Measurements from ENCODE around the gene IL31. TPM values are rescaled to one million over a fixed set of nuclear protein-coding genes. Genes with fewer than 3 reads are reported as not detected.
"Not testable (repeated sequence)": the region's sequence is repeated elsewhere in the genome, so short reads cannot be mapped to it uniquely, and the experiment has no call there.

Gene IL31
- total RNA-seq, 1 experiment from 2014 or later: not detected

DNA sequence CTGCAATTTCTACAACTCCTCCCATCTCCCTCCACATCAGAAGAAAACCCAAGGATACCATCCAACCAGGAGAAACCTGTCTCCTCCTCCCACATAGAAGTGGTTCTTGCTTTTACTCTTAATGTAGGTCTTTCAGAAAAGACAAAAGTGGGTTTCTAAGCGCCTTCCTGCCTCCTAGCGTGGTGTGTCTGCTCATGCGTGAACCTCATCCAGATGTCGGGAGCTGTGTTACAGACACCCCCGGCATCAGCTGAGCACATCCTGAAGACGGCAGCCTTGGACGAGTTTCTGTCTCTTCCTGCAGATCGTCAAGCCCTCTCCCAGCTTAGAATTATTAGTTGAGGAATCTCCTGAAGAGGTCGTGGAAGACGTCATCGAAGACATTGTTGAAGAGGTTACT, 18.4 kb upstream of the IL31 start:
- DNase-seq (ENCODE audit: low read depth): no peak

DNA sequence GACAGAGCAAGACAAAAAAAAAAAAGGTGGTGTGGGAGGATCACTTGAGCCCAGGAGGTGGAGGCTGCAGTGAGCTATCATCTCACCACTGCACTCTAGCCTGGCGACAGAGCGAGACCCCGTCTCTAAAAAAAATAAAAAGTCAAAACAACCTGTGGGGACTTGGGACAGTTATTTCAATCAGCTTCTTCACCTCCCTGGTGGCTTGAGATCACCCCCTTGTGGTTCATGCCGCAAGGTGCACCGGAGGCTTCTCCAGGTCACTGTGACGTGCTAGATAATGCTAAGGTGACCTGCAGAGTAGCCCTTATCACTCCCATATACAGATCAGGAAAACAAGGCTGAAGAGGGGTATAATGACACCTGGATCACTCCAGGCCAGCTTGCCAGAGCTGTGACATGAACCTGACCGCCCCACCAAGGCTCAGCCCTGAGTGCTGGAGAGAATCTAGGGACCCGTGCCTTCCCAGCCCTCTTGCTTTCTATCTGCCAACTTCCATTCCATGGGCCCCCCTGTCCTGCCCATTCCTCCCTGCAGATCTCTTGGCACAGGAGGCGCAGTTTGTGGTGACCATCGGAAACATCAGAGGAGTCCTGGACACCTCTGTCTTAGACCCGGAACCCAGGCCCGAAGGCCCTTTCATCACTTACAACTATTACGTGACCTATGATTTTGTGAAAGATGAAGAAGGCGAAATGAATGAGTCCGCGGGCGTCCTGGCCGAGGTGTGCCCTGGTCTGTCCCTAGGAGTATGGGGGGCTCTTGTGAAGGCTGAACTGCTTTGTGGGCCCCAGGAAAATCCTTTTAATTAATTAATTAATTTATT, 17.0 kb upstream of the IL31 start:
- peak; percentile 66 for DNase-seq (ENCODE audit: low read depth)

GRCh38 chr12:122189626-122190475, 15.8 kb upstream of the IL31 start:
- no peak for DNase-seq (ENCODE audit: low read depth)

- DNase-seq (ENCODE audit: low read depth): no peak
These were observed 13.4 kb upstream of the IL31 start for GRCh38 chr12:122187466-122187865.

DNA sequence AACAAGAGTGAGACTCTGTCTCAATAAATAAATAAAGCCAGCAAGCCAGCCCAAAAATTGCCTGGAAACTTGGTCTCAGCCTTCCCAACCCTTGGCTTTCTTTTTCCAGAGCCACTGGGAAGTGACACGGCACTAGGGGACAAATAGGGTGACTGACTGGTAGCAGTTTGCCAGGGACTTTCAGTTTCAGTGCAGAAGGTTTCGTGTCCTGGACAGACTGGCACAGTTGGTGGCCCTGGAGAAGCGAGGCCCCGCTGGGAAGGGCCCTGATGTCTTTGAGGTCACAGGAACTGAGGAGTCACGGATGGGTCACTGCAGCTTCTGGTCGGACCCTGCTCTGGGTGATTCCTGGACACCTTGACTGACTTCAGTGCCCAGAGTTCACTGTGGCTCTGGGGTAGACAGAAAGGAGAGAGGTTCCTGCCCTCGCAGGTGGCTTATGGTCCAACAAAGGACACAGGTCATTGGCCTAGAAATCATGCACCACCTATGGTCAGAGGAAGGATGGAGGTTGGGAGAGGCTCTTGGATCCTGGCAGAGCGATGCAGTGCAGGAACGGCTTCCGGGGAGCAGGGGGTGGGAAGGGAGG, 11.6 kb upstream of the IL31 start:
- DNase-seq (ENCODE audit: low read depth): no peak

DNA sequence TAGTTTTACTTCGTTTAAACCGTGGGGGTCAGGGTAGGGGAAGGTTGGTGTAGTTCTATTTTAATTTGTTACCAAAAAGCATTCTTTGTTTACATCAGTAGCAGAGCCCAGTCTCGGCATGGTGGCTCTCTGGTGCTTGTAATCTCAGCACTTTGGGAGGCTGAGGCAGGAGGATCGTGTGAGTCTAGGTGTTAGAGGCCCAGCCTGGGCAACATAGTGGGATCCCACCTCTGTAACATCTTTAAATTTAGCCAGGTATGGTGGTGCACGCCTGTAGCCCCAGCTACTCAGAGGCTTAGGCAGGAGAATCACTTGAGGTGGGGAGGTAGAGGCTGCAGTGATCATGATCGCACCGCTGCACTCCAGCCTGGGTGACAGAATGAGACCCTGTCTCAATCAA, 11.1 kb upstream of the IL31 start:
- DNase-seq (ENCODE audit: low read depth): no peak

DNA sequence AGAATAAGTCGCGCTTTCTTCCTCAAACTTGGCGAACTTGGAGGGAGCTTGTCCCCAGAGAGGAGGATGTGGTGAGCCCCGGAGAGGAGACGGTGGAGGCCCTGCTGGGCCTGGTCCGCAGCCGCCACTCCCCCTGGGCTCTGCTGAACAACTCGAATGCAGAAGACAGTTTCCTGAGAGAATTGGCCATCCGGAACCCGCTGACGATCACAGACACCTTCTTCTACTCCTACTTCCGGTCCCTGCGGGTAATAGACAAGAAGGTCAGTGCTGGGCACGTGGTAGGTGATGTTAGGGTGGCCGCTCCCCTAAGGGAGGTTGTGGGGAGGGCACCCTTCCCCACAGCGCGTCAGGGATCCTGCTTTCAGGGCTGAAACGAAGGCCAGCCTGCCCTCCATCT, 10.5 kb upstream of the IL31 start:
- DNase-seq (ENCODE audit: low read depth): no peak

- no peak for DNase-seq (ENCODE audit: low read depth)
These were observed 9.5 kb upstream of the IL31 start for GRCh38 chr12:122183588-122183940.

- DNase-seq (ENCODE audit: low read depth): peak; percentile 28
These were observed 9.0 kb upstream of the IL31 start, which contains the start of gene LRRC43 for GRCh38 chr12:122182887-122183587. Gene LRRC43, plus strand, starts transcription at chr12:122183123. Its CDS starts 22 bp downstream, at chr12:122183145.

DNA sequence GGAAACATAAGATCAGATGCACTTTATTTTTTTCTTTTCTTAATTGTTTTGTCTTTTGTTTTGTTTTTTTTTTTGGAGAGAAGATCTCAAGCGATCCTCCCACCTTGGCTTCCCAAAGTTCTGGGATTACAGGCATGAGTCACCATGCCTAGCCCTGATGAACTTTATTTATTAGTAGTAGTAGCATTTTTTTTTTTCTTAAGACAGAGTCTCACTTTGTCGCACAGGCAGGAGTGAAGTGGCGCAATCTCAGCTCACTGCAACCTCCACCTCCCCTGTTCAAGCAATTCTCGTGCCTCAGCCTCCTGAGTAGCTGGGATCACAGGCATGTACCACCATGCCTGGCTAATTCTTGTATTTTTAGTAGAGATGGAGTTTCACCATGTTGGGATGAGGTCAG, 2.5 kb upstream of the IL31 start:
- DNase-seq (ENCODE audit: low read depth): not testable (repeated sequence)

GRCh38 chr12:122172262-122172939, 1.6 kb downstream of the IL31 start:
- DNase-seq (ENCODE audit: low read depth): no peak

DNA sequence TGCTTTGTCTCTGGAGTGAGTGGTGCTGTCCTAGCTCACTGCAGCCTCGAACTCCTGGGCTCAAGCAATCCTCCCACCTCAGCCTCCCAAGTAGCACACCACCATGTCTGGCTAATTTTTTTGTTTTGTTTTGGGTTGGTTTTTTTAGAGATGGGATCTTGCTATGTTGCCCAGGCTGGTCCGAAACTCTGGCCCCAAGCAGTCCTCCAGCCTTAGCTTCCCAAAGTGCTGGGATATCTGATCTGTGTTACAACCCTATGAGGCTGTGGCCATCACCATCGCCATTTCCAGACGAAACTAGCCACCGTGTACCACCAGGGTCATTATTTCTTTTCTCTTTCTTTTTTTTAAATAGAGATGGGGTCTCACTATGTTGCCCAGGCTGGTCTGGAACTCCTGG, 2.6 kb downstream of the IL31 start:
- DNase-seq (ENCODE audit: low read depth): no peak

- no peak for DNase-seq (ENCODE audit: low read depth)
These were observed 5.5 kb downstream of the IL31 start for GRCh38 chr12:122168492-122168891.

DNA sequence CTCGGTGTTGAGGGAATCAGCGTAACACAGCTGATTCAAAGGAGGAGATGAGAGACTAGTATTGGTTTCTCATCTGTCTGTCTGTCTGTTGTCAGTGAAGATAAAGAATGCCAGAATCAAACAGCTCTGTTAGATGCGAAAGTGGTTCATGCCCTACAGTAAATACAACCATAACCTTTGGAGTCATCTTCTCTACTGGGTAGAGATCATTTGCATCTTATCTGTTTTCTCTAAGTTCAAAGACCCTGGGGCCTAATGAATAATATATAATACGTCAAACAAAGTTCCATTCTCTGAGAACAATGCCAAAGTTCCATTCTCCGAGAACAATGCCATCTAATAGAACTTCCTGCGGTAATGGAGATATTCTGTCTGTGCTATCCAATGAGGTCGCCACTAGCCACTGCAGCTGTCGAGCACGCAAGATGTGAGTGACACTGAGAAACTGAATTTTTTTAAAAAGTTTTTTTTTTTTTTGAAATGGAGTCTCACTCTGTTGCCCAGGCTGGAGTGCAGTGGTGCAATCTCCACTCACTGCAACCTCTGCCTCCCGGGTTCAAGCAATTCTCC, 6.6 kb downstream of the IL31 start:
- DNase-seq (ENCODE audit: low read depth): no peak

- no peak for DNase-seq (ENCODE audit: low read depth)
These were observed 7.3 kb downstream of the IL31 start for GRCh38 chr12:122166422-122167349.

- no peak for DNase-seq (ENCODE audit: low read depth)
These were observed 11.0 kb downstream of the IL31 start for GRCh38 chr12:122162976-122163375.

DNA sequence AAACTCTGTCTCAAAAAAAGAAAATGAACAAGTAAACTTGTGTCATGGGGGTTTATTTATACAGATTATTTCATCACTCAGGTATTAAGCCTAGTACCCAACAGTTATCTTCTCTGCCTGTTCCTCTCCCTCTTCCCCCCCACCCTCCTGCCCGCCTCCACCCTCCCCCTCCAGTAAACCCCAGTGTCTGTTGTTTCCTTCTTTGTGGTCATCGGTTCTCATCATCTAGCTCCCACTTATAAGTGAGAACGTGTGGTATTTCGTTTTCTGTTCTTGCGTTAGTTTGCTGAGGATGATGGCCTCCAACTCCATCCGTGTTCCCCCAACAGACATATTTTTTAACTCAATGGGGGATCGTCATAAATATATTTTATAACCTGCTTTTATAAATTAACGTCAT, 12.3 kb downstream of the IL31 start:
- DNase-seq (ENCODE audit: low read depth): no peak

DNA sequence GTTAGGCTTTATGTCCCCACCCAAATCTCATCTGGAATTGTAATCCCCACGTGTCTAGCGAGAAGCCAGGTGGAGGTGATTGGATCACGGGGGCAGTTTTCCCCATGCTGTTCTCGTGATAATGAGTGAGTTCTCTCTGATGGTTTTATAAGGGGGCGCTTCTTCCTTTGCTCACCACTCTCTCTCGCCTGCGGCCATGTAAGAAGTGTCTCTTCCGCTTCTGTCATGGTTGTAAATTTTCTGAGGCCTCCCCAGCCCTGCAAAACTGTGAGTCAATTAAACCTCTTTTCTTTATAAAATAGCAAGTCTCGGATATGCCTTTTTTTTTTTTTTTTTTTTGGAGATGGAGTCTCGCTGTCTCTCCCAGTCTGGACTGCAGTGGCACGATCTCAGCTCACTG, 13.3 kb downstream of the IL31 start:
- no peak for DNase-seq (ENCODE audit: low read depth)

GRCh38 chr12:122159882-122160281, 14.1 kb downstream of the IL31 start:
- DNase-seq (ENCODE audit: low read depth): no peak

Data from Daoy (cell line).